T-helper 1 cell treated with Interleukin-12 subunit alpha and Interleukin-12 subunit beta and Interleukin-4 antibody, amounts not matched to agents 30 μg/mL and 1 μg/mL, for 36 hours (primary cell): Measurements from ENCODE around the gene ANKRD22.
"Not testable (repeated sequence)": the region's sequence is repeated elsewhere in the genome, so short reads cannot be mapped to it uniquely, and the experiment has no call there.

Source experiments
- H3K27ac Mint-ChIP-seq: one replicate; pipeline ENCODE4 v1.8.0; 2021; ENCODE audit warnings: mild to moderate bottlenecking, mixed read lengths
- H3K27me3 Mint-ChIP-seq: one replicate; pipeline ENCODE4 v1.8.0; 2021; ENCODE audit warnings: low read depth, mixed read lengths
- H3K36me3 Mint-ChIP-seq: one replicate; pipeline ENCODE4 v1.8.0; 2021; ENCODE audit warnings: low read depth, mixed read lengths
- H3K4me1 Mint-ChIP-seq: one replicate; pipeline ENCODE4 v1.8.0; 2021; ENCODE audit warnings: low read depth, mixed read lengths
- H3K4me3 Mint-ChIP-seq: one replicate; pipeline ENCODE4 v1.8.0; 2021; ENCODE audit warnings: mild to moderate bottlenecking, moderate library complexity, mixed read lengths
- H3K9me3 Mint-ChIP-seq: one replicate; pipeline ENCODE4 v1.8.0; 2021; ENCODE audit warnings: mixed read lengths

ANKRD22 gene

GRCh38 chr10:88882646-88883447 lies 31.2 kb upstream of the ANKRD22 start:
- peaks cover 61% of the 10 kb centered on the region for H3K4me1 Mint-ChIP-seq
- peaks cover 35% of the 10 kb centered on the region for H3K36me3 Mint-ChIP-seq
- peak overlapping the region; percentile 98 for H3K4me3 Mint-ChIP-seq
- H3K27me3 Mint-ChIP-seq, H3K9me3 Mint-ChIP-seq: not testable (repeated sequence)
- H3K27ac Mint-ChIP-seq: peak overlapping the region; percentile 98

GRCh38 chr10:88881922-88882645 lies 30.4 kb upstream of the ANKRD22 start:
- no peaks in the 10 kb centered on the region for H3K27me3 Mint-ChIP-seq
- peak overlapping the region; percentile 98 for H3K27ac Mint-ChIP-seq
- peaks cover 60% of the 10 kb centered on the region for H3K4me1 Mint-ChIP-seq
- H3K9me3 Mint-ChIP-seq: peaks cover 1% of the 10 kb centered on the region
- peak overlapping the region; percentile 98 for H3K4me3 Mint-ChIP-seq
- H3K36me3 Mint-ChIP-seq: peaks cover 34% of the 10 kb centered on the region

GRCh38 chr10:88881320-88881719 lies 29.7 kb upstream of the ANKRD22 start:
- H3K36me3 Mint-ChIP-seq: peaks cover 34% of the 10 kb centered on the region
- H3K9me3 Mint-ChIP-seq: peaks cover 7% of the 10 kb centered on the region
- no peaks in the 10 kb centered on the region for H3K27me3 Mint-ChIP-seq
- H3K27ac Mint-ChIP-seq: peak overlapping the region; percentile 98
- H3K4me1 Mint-ChIP-seq: peaks cover 63% of the 10 kb centered on the region
- H3K4me3 Mint-ChIP-seq: peak overlapping the region; percentile 98

GRCh38 chr10:88880282-88881076 lies 28.8 kb upstream of the ANKRD22 start:
- Mint-ChIP-seq H3K4me1 (peaks cover 58% of the 10 kb centered on the region), H3K9me3 (peaks cover 7% of the 10 kb centered on the region), H3K27ac (peak overlapping the region; percentile 98), H3K27me3 (no peaks in the 10 kb centered on the region), H3K4me3 (peak overlapping the region; percentile 98), H3K36me3 (peaks cover 30% of the 10 kb centered on the region)

- H3K27ac Mint-ChIP-seq: peak within 1 kb of the TSS; percentile 98
- H3K4me3 Mint-ChIP-seq: peak within 1 kb of the TSS; percentile 98
- H3K4me1 Mint-ChIP-seq: peaks cover 51% of the 10 kb centered on the region
- H3K9me3 Mint-ChIP-seq: peaks cover 7% of the 10 kb centered on the region
- H3K27me3 Mint-ChIP-seq: no peaks in the 10 kb centered on the region
- H3K36me3 Mint-ChIP-seq: peaks cover 25% of the 10 kb centered on the region
Observed at GRCh38 chr10:88879534-88880281, 28.1 kb upstream of the ANKRD22 start, which contains the start of gene STAMBPL1. STAMBPL1 (plus strand) TSS chr10:88880245; CDS start chr10:88901709, 21,464 bp downstream.

- Mint-ChIP-seq H3K9me3 (peaks cover 7% of the 10 kb centered on the region), H3K36me3 (peaks cover 9% of the 10 kb centered on the region), H3K4me1 (peaks cover 33% of the 10 kb centered on the region), H3K27me3 (no peaks in the 10 kb centered on the region), H3K4me3 (no peak overlapping the region), H3K27ac (no peak overlapping the region)
Observed at GRCh38 chr10:88877298-88877697, 25.7 kb upstream of the ANKRD22 start.

GRCh38 chr10:88875081-88875480 lies 23.4 kb upstream of the ANKRD22 start:
- Mint-ChIP-seq H3K27ac (no peak overlapping the region), H3K4me3 (no peak overlapping the region), H3K4me1 (peaks cover 23% of the 10 kb centered on the region), H3K27me3 (no peaks in the 10 kb centered on the region), H3K36me3 (peaks cover 1% of the 10 kb centered on the region), H3K9me3 (peaks cover 12% of the 10 kb centered on the region)

- H3K9me3 Mint-ChIP-seq: peaks cover 12% of the 10 kb centered on the region
- no peaks in the 10 kb centered on the region for H3K36me3 Mint-ChIP-seq
- H3K27ac Mint-ChIP-seq: no peak overlapping the region
- H3K4me3 Mint-ChIP-seq: no peak overlapping the region
- peaks cover 16% of the 10 kb centered on the region for H3K4me1 Mint-ChIP-seq
- no peaks in the 10 kb centered on the region for H3K27me3 Mint-ChIP-seq
Observed at GRCh38 chr10:88874281-88874680, 22.6 kb upstream of the ANKRD22 start.

- Mint-ChIP-seq H3K27ac (no peak overlapping the region), H3K4me1 (peaks cover 12% of the 10 kb centered on the region), H3K4me3 (no peak overlapping the region), H3K9me3 (peaks cover 12% of the 10 kb centered on the region), H3K27me3 (no peaks in the 10 kb centered on the region), H3K36me3 (no peaks in the 10 kb centered on the region)
Observed at GRCh38 chr10:88873757-88874156, 22.1 kb upstream of the ANKRD22 start.

GRCh38 chr10:88870089-88870488 lies 18.4 kb upstream of the ANKRD22 start:
- Mint-ChIP-seq H3K27ac (no peak overlapping the region), H3K4me3 (no peak overlapping the region), H3K36me3 (no peaks in the 10 kb centered on the region), H3K9me3 (peaks cover 5% of the 10 kb centered on the region), H3K4me1 (peaks cover 3% of the 10 kb centered on the region), H3K27me3 (no peaks in the 10 kb centered on the region)

- H3K27ac Mint-ChIP-seq: no peak overlapping the region
- H3K9me3 Mint-ChIP-seq: peaks cover 5% of the 10 kb centered on the region
- H3K4me1 Mint-ChIP-seq: peaks cover 3% of the 10 kb centered on the region
- no peaks in the 10 kb centered on the region for H3K36me3 Mint-ChIP-seq
- H3K27me3 Mint-ChIP-seq: peaks cover 20% of the 10 kb centered on the region
- no peak overlapping the region for H3K4me3 Mint-ChIP-seq
Observed at GRCh38 chr10:88866454-88866853, 14.8 kb upstream of the ANKRD22 start.

- Mint-ChIP-seq H3K9me3 (no peaks in the 10 kb centered on the region), H3K4me1 (peaks cover 3% of the 10 kb centered on the region), H3K4me3 (no peak overlapping the region), H3K27me3 (peaks cover 20% of the 10 kb centered on the region), H3K27ac (no peak overlapping the region), H3K36me3 (no peaks in the 10 kb centered on the region)
Observed at GRCh38 chr10:88865281-88865876, 13.7 kb upstream of the ANKRD22 start.

GRCh38 chr10:88861036-88861435 lies 9.4 kb upstream of the ANKRD22 start:
- Mint-ChIP-seq H3K9me3 (no peaks in the 10 kb centered on the region), H3K27ac (no peak overlapping the region), H3K4me1 (no peaks in the 10 kb centered on the region), H3K27me3 (peaks cover 20% of the 10 kb centered on the region), H3K36me3 (no peaks in the 10 kb centered on the region), H3K4me3 (no peak overlapping the region)
